GM19438 (cell line): ENCODE measurements around the gene PTPRU.

Experiments
- ATAC-seq: cut with Tn5 transposase; IDR thresholded peaks from one replicate; pipeline ENCODE4 v1.9.1; 2021; ENCODE audit warnings: low read depth; ENCODE audit not compliant: unreplicated experiment

Gene PTPRU

DNA sequence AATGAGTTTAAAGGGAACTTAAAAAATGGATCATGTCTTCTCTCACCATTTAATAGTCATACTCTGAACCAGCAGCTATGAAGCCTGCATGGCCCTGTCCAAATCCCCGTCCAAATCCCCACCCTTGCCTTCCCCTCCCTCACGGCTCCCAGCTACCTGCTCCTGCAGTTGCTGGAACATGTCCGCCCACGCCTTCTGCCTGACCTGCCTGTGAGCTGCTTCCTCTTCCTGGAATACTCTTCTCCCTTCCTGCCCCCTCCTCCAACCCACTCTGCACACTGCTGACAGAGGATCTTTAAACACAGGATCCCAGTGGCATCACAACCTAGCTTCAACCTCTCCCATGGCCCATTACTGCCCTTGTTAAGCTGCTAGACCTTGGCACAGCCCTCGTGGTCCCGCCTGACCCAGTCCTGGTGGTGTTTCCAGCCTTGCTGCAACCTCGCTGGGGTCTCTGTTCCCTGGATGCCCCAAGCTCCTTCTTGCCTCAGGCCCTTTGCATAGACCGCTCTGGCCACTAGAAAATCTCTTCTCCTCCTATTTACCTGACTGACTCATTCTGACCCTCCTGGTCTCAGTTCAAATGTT is 118.3 kb downstream of the PTPRU start:
- ATAC-seq: no peak

DNA sequence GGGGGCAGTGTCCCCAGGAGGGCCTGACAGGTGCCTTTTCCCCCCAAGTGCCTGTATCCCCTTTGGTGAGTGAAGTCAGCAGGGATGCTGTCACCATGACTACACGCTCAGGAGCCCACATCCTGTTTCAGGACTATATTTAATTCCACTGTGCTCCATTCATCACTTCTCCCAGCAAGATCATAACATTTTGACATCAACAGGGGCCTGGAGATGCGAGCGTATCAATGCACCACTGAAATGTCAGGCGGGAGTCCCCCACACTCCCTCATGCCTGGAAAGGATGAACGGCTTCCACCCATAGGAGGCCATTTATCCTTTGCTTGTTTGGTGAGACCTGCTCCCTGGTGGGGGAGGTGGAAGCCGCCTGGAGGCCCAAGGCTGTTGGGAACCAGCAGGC is 119.1 kb downstream of the PTPRU start:
- ATAC-seq: no peak

DNA sequence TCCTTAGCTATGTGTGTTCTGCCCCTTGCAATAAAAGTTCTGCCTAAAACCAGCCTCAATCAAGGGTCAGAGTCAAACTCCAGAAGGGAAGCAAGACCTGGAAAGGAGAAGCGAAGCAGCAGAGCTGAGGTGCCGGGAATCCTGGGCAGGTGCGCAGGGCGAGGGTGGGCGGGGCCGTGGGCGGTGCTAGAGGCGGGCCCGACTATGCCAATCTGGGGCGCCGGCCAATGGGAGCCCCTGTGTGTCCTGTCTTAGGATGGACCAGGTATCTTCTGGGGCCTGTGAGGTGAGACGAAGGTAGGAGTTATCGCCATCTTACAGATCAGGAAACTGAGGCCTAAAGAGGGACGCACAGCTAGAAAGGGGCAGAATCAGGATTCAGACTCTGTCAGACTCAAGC is 120.3 kb downstream of the PTPRU start:
- ATAC-seq: no peak

DNA sequence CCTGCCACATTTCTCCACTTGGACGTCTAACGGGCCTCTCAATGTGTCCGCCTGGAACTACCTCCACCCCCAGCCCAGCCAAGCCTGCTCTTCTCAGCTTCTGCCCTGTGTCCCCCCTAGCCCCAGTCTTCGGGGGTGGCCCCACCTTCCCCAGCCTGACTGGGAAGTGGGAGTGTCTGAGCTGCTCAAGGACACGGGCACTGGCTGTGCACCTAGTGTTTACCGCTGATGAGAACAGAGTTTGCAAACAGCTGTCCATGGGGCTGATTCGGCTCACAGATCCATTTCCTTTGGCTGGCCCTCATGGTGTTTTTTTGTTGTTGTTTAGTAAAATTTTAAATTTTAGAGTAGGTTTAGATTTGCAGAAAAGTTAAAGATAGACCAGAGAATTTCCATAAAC is 121.1 kb downstream of the PTPRU start:
- ATAC-seq: no peak

- ATAC-seq: no peak
Observed at GRCh38 chr1:29358183-29358582, 121.9 kb downstream of the PTPRU start.

DNA sequence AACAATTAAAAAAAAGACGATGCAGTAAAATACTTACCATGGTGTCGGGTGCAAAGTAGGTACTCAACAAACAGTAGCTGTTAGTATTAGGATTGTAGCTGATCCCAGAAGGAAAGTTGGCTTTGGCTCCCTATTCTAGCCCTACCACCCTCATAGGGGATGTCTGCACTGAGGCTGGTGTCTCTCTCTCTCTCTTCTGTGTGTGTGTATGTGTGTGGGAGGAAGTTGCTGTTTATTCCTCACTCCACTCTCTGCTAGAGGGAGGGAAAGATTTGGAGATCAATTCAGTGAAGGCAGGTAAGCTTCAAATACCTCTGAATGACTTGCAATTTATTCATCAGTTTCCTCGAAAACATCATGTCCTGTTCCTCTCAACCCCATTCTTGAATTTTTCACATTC is 124.4 kb downstream of the PTPRU start:
- ATAC-seq: no peak

DNA sequence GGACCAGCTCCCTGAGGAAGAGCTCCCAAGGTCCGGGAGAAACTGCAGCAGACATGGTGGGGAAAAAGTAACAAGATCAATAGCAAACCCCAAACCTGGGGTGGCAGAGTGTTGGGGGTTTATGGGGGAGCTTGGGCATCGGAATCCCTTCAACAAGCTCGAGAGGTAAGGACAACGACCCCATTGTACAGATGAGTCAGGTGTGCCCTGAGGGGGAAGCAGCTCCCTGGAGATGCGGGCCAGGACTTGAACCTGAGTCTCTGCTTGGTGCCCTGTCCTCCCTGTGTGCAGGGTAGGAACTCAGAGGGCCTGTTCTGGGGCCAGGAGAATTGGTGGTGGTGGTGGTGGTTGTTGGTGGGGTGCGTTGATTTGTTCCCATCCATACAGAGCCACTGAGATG is 125.4 kb downstream of the PTPRU start:
- no peak for ATAC-seq

DNA sequence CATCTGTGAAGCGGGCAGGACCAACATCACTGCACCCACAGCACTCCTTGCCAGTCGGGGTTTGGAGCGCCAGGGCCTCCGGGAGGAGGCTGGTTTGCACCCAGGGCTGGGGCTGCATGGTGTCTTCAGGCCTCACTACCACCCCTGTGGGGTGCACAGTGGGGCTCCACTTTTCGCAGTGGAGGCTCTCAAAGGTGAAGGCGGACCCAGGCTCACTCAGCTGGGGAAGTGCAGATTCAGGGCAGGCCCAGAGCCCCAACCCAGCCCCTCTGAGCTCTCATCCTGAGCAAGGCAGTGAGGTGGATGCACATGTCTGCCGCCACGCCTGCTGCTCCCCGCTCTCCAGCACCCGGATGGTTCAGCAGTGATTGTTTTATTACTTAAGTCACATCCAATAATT is 125.8 kb downstream of the PTPRU start:
- no peak for ATAC-seq

GRCh38 chr1:29362764-29363163 is 126.4 kb downstream of the PTPRU start:
- ATAC-seq: no peak

- no peak for ATAC-seq
Observed at GRCh38 chr1:29363536-29363935, 127.2 kb downstream of the PTPRU start.

DNA sequence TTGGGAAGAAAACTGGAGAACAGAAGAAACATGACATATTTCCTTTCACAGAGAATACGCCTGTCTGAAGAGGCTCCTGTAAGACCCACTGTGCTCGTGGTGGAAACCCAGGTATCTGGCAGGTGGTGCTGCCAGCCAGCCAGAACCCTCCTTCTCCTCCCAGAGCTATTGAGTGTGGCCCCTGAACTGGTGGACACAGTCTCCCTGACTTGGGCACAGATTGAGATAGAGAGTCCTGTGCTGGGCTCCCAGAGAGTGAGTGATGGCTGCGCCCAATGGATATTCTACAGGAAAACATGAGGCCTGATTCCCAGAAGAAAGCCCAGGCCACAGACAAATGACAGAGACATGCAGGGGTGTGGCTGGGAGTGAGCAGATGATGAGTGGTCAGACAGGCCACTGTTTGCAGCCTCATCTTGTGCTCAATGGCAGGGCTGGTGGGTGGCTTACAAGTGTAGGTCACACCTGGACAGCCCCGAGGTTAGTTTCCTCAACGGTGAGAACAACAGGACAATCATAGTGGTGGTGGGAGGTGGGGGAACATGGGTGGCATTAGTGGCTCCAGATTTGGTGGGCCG is 127.9 kb downstream of the PTPRU start:
- no peak for ATAC-seq

GRCh38 chr1:29365906-29366670 is 129.8 kb downstream of the PTPRU start:
- no peak for ATAC-seq

DNA sequence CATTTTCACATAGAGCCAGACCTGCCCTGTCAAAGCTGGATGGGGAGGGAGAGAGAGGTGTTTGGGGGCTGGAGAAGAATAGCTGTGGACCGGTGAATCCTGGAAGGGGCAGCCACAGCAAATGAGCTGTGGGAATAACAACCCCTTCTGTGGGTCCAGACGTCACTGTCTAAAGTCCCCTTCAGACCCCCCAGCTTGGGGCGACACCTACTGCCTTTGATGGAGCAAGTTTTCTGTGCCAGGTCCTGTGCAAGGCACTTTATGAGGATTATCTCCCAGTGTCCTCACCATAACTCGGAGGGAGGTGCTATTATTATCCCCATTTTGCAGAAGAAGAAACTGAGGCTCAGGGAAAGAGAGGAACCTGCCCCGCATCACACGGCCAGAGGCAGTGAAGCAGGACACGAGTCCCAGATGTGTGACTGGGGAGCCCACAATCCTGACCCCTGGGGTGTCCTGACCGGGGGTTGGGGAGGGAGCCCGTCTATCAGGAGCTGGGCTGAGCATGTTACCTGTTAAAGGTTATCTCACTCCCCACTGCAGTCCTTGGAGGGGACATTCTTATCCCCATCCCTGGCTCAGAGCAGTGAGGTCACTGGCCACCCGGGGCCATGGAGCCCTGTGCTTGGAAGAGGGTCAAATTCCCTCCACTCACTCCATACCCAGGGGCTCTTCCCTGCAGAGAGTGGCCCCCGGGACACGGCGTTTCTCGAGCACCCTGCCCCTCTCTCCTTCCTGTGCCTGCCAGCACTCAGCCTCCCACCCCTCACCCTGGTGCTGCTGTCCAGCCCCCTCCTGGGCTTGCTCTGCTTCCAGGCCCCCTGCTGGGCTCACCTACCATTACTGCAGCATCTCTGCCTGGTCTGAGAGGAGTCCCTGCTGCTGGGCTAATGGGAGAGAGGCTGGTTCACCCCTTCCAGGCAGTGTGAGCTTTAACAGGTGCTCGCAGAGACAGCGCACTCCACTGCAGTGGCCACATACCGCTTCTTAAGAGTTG is 132.9 kb downstream of the PTPRU start:
- ATAC-seq: no peak

DNA sequence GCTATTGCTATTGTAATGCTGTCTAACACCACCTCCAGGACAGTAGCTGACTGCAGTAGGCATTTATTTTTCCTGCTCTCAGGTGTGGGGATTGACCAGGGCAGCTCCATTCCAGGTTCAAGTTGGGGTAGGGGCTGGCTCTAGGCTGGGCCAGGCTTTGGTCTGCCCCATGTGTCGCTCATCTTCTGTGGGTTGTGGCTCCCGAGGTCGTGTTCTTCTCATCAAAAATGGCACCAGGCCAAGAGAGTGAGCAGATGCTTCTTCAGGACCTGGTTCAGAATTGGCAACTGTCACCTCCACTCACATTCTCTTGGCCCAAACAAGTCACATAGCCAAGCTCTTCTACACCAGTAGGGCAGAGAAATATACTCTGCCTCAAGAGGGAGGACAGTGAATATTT is 133.7 kb downstream of the PTPRU start:
- no peak for ATAC-seq

DNA sequence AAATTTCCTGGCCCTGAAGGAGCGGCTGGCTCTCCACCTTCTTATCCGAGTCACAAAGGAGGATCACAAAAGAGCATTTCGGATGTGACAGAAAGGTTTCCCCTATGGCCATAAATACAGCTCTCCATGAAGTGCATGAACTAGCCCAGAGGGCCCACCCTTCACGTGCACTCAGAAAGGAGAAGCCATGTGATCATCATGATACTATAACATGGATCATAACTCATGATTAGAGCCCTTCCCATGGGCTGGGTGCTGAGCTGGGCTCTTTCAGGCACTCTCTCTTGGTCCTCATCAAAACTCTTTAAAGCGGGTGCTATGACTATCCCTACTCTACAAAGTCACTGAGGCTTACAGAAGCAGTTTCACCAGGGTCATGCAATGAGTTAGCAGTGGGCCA is 135.0 kb downstream of the PTPRU start:
- no peak for ATAC-seq

DNA sequence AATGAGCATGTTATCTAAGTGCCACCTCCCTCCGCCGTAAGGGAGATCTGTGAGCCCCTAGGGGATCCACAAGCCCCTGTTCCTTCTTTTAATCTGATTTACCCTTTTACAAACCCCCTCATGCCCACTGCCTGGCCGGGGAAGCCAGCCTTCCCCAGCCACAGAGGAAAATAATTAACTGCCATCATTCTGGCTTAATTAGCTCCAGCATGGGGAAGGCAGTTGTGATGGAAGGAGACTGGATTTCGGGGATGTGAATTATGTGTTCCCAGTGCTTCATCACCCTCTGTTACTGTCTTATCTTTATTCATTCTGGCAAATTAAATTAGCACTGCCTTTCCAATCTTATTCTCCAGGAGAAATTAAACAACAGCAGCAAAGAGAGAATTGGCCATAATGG is 135.8 kb downstream of the PTPRU start:
- no peak for ATAC-seq
